Activated CD4-positive, alpha-beta memory T cell treated with anti-CD3 and anti-CD28 coated beads for 36 hours (primary cell): ENCODE measurements around the gene MSI1. TPM values are rescaled to one million over a fixed set of nuclear protein-coding genes. Genes with fewer than 3 reads are reported as not detected.
"Not testable (repeated sequence)": the region's sequence is repeated elsewhere in the genome, so short reads cannot be mapped to it uniquely, and the experiment has no call there.

Experiments
- CTCF ChIA-PET: fragments of 350-600 bp; sonication (Branson Sonifier 250); formaldehyde crosslinking; loops from one replicate; lab custom pipeline; 2021; ENCODE audit warnings: antibody characterized with exemption, inconsistent platforms; lab: Charles Lee
- POLR2A ChIA-PET: fragments of 350-600 bp; sonication (Branson Sonifier 250); formaldehyde crosslinking; loops from one replicate; lab custom pipeline; 2021; ENCODE audit warnings: antibody characterized with exemption; lab: Charles Lee
- DNase-seq: peaks from one replicate; pipeline ENCODE4 v3.0.0-alpha.2; 2020
- H3K27ac Mint-ChIP-seq: one replicate; pipeline ENCODE4 v1.8.0; 2021; ENCODE audit warnings: mixed read lengths
- H3K27me3 Mint-ChIP-seq: one replicate; pipeline ENCODE4 v1.8.0; 2021; ENCODE audit warnings: mixed read lengths
- H3K36me3 Mint-ChIP-seq: one replicate; pipeline ENCODE4 v1.8.0; 2021; ENCODE audit warnings: mixed read lengths
- H3K4me1 Mint-ChIP-seq: one replicate; pipeline ENCODE4 v1.8.0; 2021; ENCODE audit warnings: low read depth, mixed read lengths
- H3K4me3 Mint-ChIP-seq: one replicate; pipeline ENCODE4 v1.8.0; 2021; ENCODE audit warnings: mild to moderate bottlenecking, mixed read lengths
- H3K9me3 Mint-ChIP-seq: one replicate; pipeline ENCODE4 v1.8.0; 2021; ENCODE audit warnings: mixed read lengths
- intact Hi-C: fragments of 100-400 bp; cut with micrococcal nuclease; formaldehyde crosslinking; loops from one replicate; pipeline ENCODE4 v1.15.1; 2023
- total RNA-seq, 2 experiments: library from RNA; stranded (reverse); gene quantifications; one replicate each; pipeline ENCODE4 v1.2.3, GENCODE V29; 2021

The MSI1 gene
- total RNA-seq, 2 experiments from 2014 or later = 1.5 to 2.7 TPM

DNA sequence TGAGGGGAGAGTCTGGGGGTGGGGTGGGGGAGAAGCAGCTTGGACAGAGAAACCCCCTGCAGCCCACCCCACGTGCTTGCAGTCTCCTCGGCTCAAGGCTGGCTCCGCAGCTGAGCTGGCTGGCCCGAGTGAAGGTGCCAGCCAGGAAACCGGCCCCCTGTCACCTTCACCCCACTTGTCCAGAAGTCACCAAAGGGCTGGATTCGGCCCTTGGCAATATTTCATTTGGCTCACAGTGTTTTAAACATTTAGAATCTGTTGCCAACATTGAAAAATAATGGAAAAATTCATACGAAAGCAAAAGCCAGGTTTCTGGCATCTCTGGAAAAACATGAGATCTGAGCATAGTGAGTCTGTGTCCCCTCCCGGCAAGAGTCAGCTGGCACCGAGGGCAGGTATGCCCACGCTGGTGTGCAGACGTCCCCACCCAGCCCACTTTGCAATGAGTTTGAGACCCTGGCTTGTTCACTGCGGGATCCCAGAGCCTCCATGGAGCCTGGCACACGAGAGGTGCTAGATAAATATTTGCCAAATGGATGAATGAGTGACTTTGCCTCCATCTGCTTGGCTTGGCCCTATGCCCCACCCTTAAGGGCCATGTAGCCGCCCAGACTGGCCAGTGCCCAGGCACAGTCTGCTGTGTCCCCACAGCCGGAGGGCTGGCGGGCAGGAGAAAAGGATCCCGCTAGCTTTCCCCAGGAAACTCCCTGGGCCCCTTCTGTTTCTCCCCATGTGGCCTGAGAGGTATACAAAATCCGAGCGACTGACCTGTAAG, 18.2 kb downstream of the MSI1 start:
- Mint-ChIP-seq H3K4me1 (no peaks in the 10 kb centered on the region), H3K9me3 (no peaks in the 10 kb centered on the region), H3K27me3 (no peaks in the 10 kb centered on the region), H3K36me3 (no peaks in the 10 kb centered on the region), H3K27ac (no peak overlapping the region), H3K4me3 (no peak overlapping the region)
- CTCF ChIA-PET = interaction anchor here (3.8 kb wide), 1 partner anchor 16 kb away, joined by 12 read pairs; no protein-coding TSS in a partner anchor
- intact Hi-C loops = no loop called here
- DNase-seq = no peak
- POLR2A ChIA-PET = no interaction called here

DNA sequence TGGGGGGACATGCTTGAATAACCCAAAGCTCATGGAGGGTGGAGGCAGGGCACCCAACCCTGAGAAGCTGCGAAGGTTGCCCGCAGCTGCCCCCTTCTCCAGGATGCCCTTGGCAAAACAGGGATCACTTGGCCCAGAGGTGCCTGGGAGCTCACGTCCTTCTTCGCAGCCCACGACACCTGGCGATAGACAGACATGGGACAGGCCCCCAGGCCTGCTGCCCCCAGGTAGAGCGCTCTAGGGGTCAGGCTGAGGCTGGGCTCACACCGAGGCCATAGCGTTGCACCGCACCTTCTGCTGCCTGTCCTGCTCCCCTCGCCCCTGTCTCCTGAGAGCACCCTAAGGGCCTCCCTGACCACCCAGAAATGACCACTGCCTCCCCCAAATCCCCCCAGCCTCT, 21.2 kb downstream of the MSI1 start:
- POLR2A ChIA-PET = interaction anchor here (0.6 kb wide), 1 partner anchor 26 kb away, joined by 3 read pairs; no protein-coding TSS in a partner anchor
- no peaks in the 10 kb centered on the region for H3K4me1 Mint-ChIP-seq
- no peak overlapping the region for H3K4me3 Mint-ChIP-seq
- H3K27ac Mint-ChIP-seq = no peak overlapping the region
- no peaks in the 10 kb centered on the region for H3K27me3 Mint-ChIP-seq
- CTCF ChIA-PET = no interaction called here
- no peak for DNase-seq
- no peaks in the 10 kb centered on the region for H3K9me3 Mint-ChIP-seq
- intact Hi-C loops = no loop called here
- no peaks in the 10 kb centered on the region for H3K36me3 Mint-ChIP-seq

DNA sequence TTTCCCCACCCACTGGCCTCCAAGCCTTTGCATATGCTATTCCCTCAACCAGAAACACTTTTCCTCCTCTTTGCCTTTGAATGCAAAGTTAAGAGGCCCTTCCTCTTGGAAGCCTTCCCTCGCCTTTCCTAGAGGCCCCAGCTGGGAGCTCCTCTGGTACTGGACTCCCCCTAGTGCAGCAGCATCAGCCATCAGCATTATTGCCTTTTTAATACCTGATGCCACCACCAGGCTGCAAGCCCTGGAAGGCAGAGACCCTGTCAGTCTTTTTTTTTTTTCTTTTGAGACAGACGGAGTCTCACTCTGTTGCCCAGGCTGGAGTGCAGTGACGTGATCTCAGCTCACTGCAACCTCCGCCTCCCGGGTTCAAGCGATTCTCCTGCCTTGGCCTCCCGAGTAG, 22.3 kb downstream of the MSI1 start:
- H3K27ac Mint-ChIP-seq = no peak overlapping the region
- ChIA-PET CTCF (interaction anchor here (0.6 to 1.2 kb wide), 4 partner anchors 33 to 1917 kb away, joined by 4 to 6 read pairs (median 5); no protein-coding TSS in a partner anchor), POLR2A (no interaction called here)
- no peaks in the 10 kb centered on the region for H3K9me3 Mint-ChIP-seq
- no peaks in the 10 kb centered on the region for H3K27me3 Mint-ChIP-seq
- H3K4me1 Mint-ChIP-seq = no peaks in the 10 kb centered on the region
- H3K4me3 Mint-ChIP-seq = no peak overlapping the region
- no peaks in the 10 kb centered on the region for H3K36me3 Mint-ChIP-seq
- intact Hi-C loops = no loop called here
- no peak for DNase-seq

DNA sequence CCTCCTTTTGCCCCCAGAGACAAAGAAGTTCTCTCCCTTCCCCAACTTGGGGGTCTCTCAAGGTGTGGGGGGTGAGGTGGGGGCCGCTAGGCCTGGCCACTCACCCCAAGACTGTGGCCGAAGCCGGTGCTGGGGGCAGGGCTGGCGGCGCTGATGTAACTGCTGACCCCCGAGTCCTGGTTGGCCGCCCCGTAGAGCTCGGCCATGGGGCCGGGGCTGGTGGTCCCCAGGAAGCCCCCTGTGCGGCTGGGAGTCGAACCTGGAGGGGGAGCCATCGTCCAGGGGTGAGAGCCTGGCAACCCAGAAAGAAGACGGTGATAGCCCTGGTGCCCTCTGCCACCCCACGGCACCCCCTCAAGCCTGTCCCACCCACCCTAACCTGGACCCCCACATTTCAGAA, 22.9 kb downstream of the MSI1 start:
- intact Hi-C loops = no loop called here
- POLR2A ChIA-PET = no interaction called here
- Mint-ChIP-seq H3K36me3 (no peaks in the 10 kb centered on the region), H3K9me3 (no peaks in the 10 kb centered on the region), H3K27me3 (no peaks in the 10 kb centered on the region), H3K4me3 (no peak overlapping the region), H3K27ac (no peak overlapping the region), H3K4me1 (no peaks in the 10 kb centered on the region)
- no peak for DNase-seq
- CTCF ChIA-PET = interaction anchor here (0.6 to 1.2 kb wide), 4 partner anchors 32 to 1918 kb away, joined by 4 to 6 read pairs (median 5); no protein-coding TSS in a partner anchor

DNA sequence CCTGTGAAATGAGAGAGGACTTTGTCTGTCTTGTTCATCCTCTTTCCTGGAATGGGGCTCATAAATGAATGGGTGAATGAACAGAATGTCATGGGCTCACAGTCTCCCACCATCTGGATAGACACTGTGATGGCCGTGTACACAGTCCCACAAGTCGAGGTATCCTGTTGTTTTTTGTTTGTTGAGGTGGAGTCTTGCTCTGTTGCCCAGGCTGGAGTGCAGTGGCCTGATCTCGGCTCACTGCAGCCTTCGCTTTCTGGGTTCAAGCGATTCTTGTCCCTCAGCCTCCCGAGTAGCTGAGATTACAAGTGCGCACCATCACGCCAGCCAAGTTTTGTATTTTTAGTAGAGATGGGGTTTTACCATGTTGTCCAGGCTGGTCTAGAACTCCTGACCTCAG, 25.3 kb downstream of the MSI1 start:
- Mint-ChIP-seq H3K27ac (no peak overlapping the region), H3K4me3 (no peak overlapping the region), H3K4me1 (no peaks in the 10 kb centered on the region), H3K36me3 (no peaks in the 10 kb centered on the region), H3K27me3 (peaks cover 3% of the 10 kb centered on the region), H3K9me3 (peaks cover under 1% of the 10 kb centered on the region)
- POLR2A ChIA-PET = no interaction called here
- CTCF ChIA-PET = no interaction called here
- no peak for DNase-seq
- intact Hi-C loops = no loop called here

DNA sequence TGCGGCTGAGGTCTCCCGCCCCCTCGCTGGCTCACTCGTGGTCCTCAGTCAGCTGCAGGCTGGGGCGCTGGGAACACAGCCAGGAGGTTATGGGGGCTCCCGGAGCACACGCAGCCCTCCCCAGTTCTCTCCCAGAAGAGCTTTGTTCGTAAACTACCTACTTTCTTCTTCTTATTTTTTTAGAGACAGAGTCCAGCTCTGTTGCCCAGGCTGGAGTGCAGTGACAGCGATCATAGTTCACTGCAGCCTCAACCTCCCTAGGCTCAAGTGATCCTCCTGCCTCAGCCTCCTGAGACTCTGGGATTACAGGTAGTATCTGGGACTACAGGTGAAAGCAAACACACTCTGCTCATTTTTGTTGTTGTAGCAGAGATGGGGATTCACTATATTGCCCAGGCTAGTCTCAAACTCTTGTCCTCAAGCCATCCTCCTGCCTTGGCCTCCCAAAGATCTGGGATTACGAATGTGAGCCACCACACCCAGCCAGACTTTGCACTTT, 25.9 kb downstream of the MSI1 start:
- Mint-ChIP-seq H3K27ac (no peak overlapping the region), H3K36me3 (peaks cover under 1% of the 10 kb centered on the region), H3K4me1 (no peaks in the 10 kb centered on the region), H3K4me3 (no peak overlapping the region), H3K27me3 (peaks cover 3% of the 10 kb centered on the region), H3K9me3 (peaks cover 4% of the 10 kb centered on the region)
- no peak for DNase-seq
- CTCF ChIA-PET = no interaction called here
- intact Hi-C loops = no loop called here
- POLR2A ChIA-PET = no interaction called here

DNA sequence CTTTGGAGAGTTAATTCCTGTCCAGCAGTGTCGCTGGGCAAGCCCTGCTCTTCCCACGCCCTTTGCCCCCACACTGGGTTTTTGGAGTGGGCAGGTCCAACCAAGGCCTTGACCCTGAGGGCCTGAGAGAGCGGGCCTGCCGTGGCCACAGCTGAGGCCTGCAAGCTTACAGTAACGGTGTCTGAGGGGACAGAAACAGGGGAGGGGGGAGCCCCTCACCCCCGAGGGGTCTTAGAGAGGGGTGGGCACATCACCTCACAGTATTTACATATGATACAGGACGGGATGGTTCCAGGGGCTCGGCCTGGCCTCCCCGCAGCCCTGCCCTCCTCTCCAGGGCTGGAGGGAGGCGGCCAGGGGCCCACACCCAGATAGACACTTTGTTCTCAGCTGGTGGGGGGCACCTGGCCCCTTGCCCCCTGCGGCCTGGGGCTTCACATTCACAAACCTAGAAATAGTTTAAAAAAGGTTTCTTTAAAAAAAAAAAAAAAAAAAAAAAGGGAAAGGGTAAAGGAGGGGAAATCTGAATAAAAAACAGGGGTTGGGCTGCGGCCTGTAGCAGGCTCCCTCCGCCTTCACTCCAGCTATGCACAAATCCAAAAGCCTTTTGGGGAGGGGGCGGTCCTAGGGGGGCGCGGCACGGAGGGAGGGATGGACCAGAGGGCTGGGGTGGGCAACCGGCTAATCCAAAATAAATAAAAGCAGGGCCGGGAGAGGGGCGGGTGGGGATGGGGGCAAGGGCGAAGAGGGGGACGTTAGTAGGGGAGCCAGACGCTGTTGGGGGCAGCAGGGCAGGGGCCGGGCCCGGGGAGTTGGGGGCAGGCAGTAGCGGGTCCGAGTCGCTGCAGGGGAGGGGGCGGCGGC, 26.6 kb downstream of the MSI1 start:
- H3K27me3 Mint-ChIP-seq = peaks cover 3% of the 10 kb centered on the region
- no peak overlapping the region for H3K4me3 Mint-ChIP-seq
- no peak for DNase-seq
- intact Hi-C loops = no loop called here
- POLR2A ChIA-PET = no interaction called here
- CTCF ChIA-PET = interaction anchor here (0.6 kb wide), 1 partner anchor 25 kb away, joined by 3 read pairs; no protein-coding TSS in a partner anchor
- H3K9me3 Mint-ChIP-seq = peaks cover 11% of the 10 kb centered on the region
- H3K4me1 Mint-ChIP-seq = no peaks in the 10 kb centered on the region
- no peak overlapping the region for H3K27ac Mint-ChIP-seq
- H3K36me3 Mint-ChIP-seq = peaks cover 6% of the 10 kb centered on the region

DNA sequence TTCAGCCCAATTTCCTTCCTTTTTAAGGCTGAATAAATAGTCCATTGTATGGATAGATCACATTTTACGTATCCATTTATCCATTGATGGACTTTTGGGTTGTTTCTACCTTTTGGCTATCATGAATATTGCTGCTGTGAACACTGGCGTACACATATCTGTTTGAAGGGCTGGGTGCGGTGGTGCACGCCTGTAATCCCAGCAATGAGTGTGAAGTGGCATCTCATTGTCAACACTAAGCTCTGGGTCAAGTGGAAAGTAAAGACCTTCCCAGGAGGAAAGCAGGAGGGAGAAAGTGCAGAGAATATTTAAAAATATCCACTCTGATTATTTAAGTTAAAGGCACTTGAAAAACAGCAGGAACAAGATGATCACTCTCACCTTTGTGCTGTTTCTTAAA, 29.7 kb downstream of the MSI1 start:
- no peak for DNase-seq
- H3K4me3 Mint-ChIP-seq = no peak overlapping the region
- intact Hi-C loops = no loop called here
- peaks cover 7% of the 10 kb centered on the region for H3K36me3 Mint-ChIP-seq
- H3K4me1 Mint-ChIP-seq = no peaks in the 10 kb centered on the region
- peaks cover 27% of the 10 kb centered on the region for H3K9me3 Mint-ChIP-seq
- H3K27me3 Mint-ChIP-seq = peaks cover 6% of the 10 kb centered on the region
- ChIA-PET CTCF (interaction anchor here (1.7 kb wide), 1 partner anchor 28 kb away, joined by 4 read pairs; no protein-coding TSS in a partner anchor), POLR2A (no interaction called here)
- H3K27ac Mint-ChIP-seq = no peak overlapping the region

DNA sequence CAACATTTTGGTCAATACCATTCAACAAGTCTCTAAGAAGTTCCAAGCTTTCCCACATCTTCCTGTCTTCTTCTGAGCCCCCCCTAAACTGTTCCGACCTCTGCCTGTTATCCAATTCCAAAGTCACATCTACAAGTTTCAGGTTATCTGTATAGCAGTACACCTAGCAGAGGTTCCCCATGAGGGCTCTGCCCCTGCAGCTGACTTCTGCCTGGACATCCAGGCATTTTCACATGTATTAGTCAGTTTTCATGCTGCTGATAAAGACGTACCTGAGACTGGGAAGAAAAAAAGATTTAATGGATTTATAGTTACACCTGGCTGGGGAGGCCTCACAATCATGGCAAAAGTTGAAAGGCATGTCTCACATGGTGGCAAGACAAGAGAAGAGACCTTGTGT, 31.2 kb downstream of the MSI1 start:
- CTCF ChIA-PET = no interaction called here
- H3K4me3 Mint-ChIP-seq = no peak overlapping the region
- H3K4me1 Mint-ChIP-seq = no peaks in the 10 kb centered on the region
- POLR2A ChIA-PET = no interaction called here
- peaks cover 6% of the 10 kb centered on the region for H3K27me3 Mint-ChIP-seq
- peaks cover 7% of the 10 kb centered on the region for H3K36me3 Mint-ChIP-seq
- intact Hi-C loops = no loop called here
- H3K27ac Mint-ChIP-seq = no peak overlapping the region
- H3K9me3 Mint-ChIP-seq = peaks cover 27% of the 10 kb centered on the region
- DNase-seq = no peak

DNA sequence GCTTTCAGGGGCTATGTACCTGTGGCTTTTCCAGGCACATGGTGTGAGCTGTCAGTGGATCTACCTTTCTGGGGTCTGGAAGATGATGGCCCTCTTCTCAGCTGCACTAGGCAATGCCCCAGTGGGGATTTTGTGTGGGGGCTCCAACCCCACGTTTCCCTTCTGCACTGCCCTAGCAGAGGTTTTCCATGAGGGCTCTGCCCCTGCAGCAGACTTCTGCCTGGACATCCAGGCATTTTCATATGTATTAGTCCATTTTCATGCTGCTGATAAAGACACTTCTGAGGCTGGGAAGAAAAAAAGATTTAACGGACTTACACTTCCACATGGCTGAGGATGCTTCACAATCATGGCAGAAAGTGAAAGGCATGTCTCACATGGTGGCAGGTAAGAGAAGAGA, 32.6 kb downstream of the MSI1 start:
- H3K4me3 Mint-ChIP-seq, H3K27ac Mint-ChIP-seq, POLR2A ChIA-PET, DNase-seq, intact Hi-C loops, H3K4me1 Mint-ChIP-seq, CTCF ChIA-PET, H3K36me3 Mint-ChIP-seq, H3K27me3 Mint-ChIP-seq: not testable (repeated sequence)
- H3K9me3 Mint-ChIP-seq = peaks cover 27% of the 10 kb centered on the region

DNA sequence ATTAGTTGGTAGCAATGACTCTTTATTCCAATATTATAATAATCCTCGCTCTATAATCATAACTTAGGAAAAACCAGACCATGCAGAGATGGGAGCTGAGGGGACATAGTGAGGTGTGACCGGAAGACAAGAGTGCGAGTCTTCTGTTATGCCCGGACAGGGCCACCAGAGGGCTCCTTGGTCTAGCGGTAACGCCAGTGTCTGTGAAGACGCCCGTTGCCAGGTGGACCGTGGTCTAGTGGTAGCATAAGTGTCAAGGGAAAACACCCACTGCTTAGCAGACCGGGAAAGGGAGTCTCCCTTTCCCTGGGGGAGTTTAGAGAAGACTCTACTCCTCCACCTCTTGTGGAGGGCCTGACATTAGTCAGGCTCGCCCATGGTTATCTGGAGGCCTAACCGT, 33.5 kb downstream of the MSI1 start:
- intact Hi-C loops, POLR2A ChIA-PET, H3K27me3 Mint-ChIP-seq, H3K4me3 Mint-ChIP-seq, H3K36me3 Mint-ChIP-seq, H3K4me1 Mint-ChIP-seq, H3K27ac Mint-ChIP-seq: not testable (repeated sequence)
- DNase-seq = peak; percentile 68
- peaks cover 27% of the 10 kb centered on the region for H3K9me3 Mint-ChIP-seq
- CTCF ChIA-PET = interaction anchor here (0.6 kb wide), 1 partner anchor 33 kb away, joined by 3 read pairs; the partner anchor contains the start of gene SIRT4

DNA sequence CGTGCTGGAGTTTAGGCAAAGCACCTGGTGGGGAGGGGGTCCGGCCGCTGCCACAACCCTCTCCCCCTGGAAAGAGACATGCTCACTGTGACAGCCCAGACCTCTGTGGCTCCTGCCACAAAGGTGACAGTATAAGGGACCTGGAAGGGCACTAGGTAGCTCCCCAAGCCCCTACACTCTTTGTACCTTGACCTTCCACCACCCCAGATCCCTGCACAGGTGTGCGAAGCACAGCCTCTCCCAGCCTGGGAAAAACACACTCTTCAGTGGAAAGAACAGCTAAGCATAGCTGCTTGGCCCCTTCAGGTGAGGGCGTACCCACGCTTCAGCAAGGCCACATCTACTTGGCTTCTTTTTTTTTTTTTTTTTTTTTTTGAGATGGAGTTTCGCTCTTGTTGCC, 36.4 kb downstream of the MSI1 start:
- Mint-ChIP-seq H3K27ac (no peak overlapping the region), H3K27me3 (peaks cover 5% of the 10 kb centered on the region), H3K4me3 (no peak overlapping the region), H3K4me1 (no peaks in the 10 kb centered on the region), H3K36me3 (peaks cover 1% of the 10 kb centered on the region), H3K9me3 (peaks cover 17% of the 10 kb centered on the region)
- POLR2A ChIA-PET = no interaction called here
- CTCF ChIA-PET = interaction anchor here (1.4 kb wide), 1 partner anchor 25 kb away, joined by 4 read pairs; no protein-coding TSS in a partner anchor
- intact Hi-C loops = no loop called here
- DNase-seq = no peak
